CD14-positive monocyte (primary cell): Measurements from ENCODE around the gene TCF25. TPM values are rescaled to one million over a fixed set of nuclear protein-coding genes. Genes with fewer than 3 reads are reported as not detected.
A peak's percentile ranks its signal among the peaks of the same experiment; 100 is the strongest.

ENCODE experiments used
- DNase-seq, 3 donors: peaks; one replicate each; pipeline ENCODE4 v3.0.0-alpha.2; 2011 to 2022
- H2AFZ ChIP-seq: 2 replicates; pipeline ENCODE4 v1.6.0; 2012; ENCODE audit warnings: mild to moderate bottlenecking, low read depth, low read length, inconsistent platforms; ENCODE audit not compliant: insufficient read depth, poor library complexity, severe bottlenecking
- H3K27ac ChIP-seq, 2 donors: 1 replicate in 1 of 2; 2 replicates in 1 of 2; pipeline ENCODE4 v1.5.1; 2012 to 2013; ENCODE audit warnings: low read length in 2 of 2, control low read depth in 1 of 2, inconsistent platforms in 1 of 2, low read depth in 1 of 2, mild to moderate bottlenecking in 1 of 2
- H3K27me3 ChIP-seq, 2 donors: one replicate each; pipeline versions ENCODE4 v1.6.0 to v1.6.1; 2011 to 2013; ENCODE audit warnings: low read length in 2 of 2; ENCODE audit not compliant: control insufficient read depth in 2 of 2, insufficient read depth in 2 of 2
- H3K36me3 ChIP-seq, 2 donors: replicated peaks in 1 of 2; 1 replicate in 1 of 2; 2 replicates in 1 of 2; pipeline versions ENCODE4 v1.5.1 to v1.6.1; 2012 to 2013; ENCODE audit warnings: low read length in 2 of 2, control low read depth in 1 of 2, inconsistent platforms in 1 of 2, mild to moderate bottlenecking in 1 of 2; ENCODE audit not compliant: insufficient read depth in 2 of 2, control insufficient read depth in 1 of 2
- H3K4me1 ChIP-seq, 2 donors: 1 replicate in 1 of 2; 2 replicates in 1 of 2; pipeline versions ENCODE4 v1.5.1 to v1.6.1; 2012 to 2013; ENCODE audit warnings: low read length in 2 of 2, control low read depth in 1 of 2, inconsistent platforms in 1 of 2, mild to moderate bottlenecking in 1 of 2, moderate library complexity in 1 of 2; ENCODE audit not compliant: insufficient read depth in 2 of 2, control insufficient read depth in 1 of 2
- H3K4me2 ChIP-seq: replicated peaks from 2 replicates; pipeline ENCODE3; 2012; ENCODE audit warnings: low read length, moderate library complexity, mild to moderate bottlenecking; ENCODE audit not compliant: poor library complexity, severe bottlenecking; ENCODE audit errors: extremely low read depth
- H3K4me3 ChIP-seq, 3 experiments: fragments of 200-600 bp in 1 of 3; sonication (generic) in 1 of 3; replicated peaks in 1 of 3; 1 replicate in 2 of 3; 2 replicates in 1 of 3; pipeline ENCODE4 v1.5.1; 2011 to 2013; ENCODE audit warnings: low read length in 3 of 3, mild to moderate bottlenecking in 3 of 3, control low read depth in 2 of 3, low read depth in 2 of 3, inconsistent platforms in 1 of 3, moderate library complexity in 1 of 3
- H3K79me2 ChIP-seq: 2 replicates; pipeline ENCODE4 v1.6.0; 2012; ENCODE audit warnings: mild to moderate bottlenecking, control low read depth, inconsistent platforms, low read length, moderate library complexity; ENCODE audit not compliant: insufficient read depth
- H3K9ac ChIP-seq: 2 replicates; pipeline ENCODE4 v1.6.0; 2017; ENCODE audit warnings: low read length, mild to moderate bottlenecking; ENCODE audit not compliant: insufficient read depth, poor library complexity, severe bottlenecking
- H3K9me3 ChIP-seq, 2 donors: replicated peaks in 1 of 2; 1 replicate in 1 of 2; 2 replicates in 1 of 2; pipeline versions ENCODE4 v1.5.1 to v1.6.1; 2012 to 2013; ENCODE audit warnings: low read length in 2 of 2, control low read depth in 1 of 2; ENCODE audit not compliant: control insufficient read depth in 1 of 2, insufficient read depth in 1 of 2
- H4K20me1 ChIP-seq: 2 replicates; pipeline ENCODE4 v1.6.0; 2012; ENCODE audit warnings: mild to moderate bottlenecking, low read length, control low read depth, moderate library complexity; ENCODE audit not compliant: insufficient read depth
- H3K27ac Mint-ChIP-seq, 7 donors: one replicate each; pipeline ENCODE4 v1.8.0; 2020; ENCODE audit warnings: mild to moderate bottlenecking in 7 of 7, mixed read lengths in 7 of 7, moderate library complexity in 6 of 7, inconsistent platforms in 2 of 7
- H3K27me3 Mint-ChIP-seq, 3 donors: one replicate each; pipeline ENCODE4 v1.8.0; 2021 to 2022; ENCODE audit warnings: low read depth in 3 of 3, mild to moderate bottlenecking in 3 of 3, mixed read lengths in 3 of 3, moderate library complexity in 3 of 3, inconsistent platforms in 1 of 3
- H3K36me3 Mint-ChIP-seq, 2 donors: one replicate each; pipeline ENCODE4 v1.8.0; 2020; ENCODE audit warnings: mixed read lengths in 2 of 2, inconsistent platforms in 1 of 2, mild to moderate bottlenecking in 1 of 2
- H3K4me1 Mint-ChIP-seq: one replicate; pipeline ENCODE4 v1.8.0; 2020; ENCODE audit warnings: mild to moderate bottlenecking, mixed read lengths
- H3K4me3 Mint-ChIP-seq, 2 donors: one replicate each; pipeline ENCODE4 v1.8.0; 2020; ENCODE audit warnings: mild to moderate bottlenecking in 2 of 2, mixed read lengths in 2 of 2, moderate library complexity in 1 of 2
- H3K9me3 Mint-ChIP-seq, 7 donors: one replicate each; pipeline ENCODE4 v1.8.0; 2020 to 2022; ENCODE audit warnings: mixed read lengths in 7 of 7, mild to moderate bottlenecking in 6 of 7, moderate library complexity in 6 of 7, inconsistent platforms in 2 of 7
- WGBS: methylation state at CpG from one replicate; pipeline ENCODE4 v1.1.5; 2013; ENCODE audit warnings: missing lambda C conversion rate; ENCODE audit not compliant: insufficient coverage; 5-methylcytosine and 5-hydroxymethylcytosine counted together
- intact Hi-C, 2 donors: fragments of 100-400 bp; cut with micrococcal nuclease; formaldehyde crosslinking; loops; one replicate each; pipeline versions ENCODE4 v1.15.0 to v1.15.1; 2023
- polyA plus RNA-seq, 3 donors: library from polyadenylated mRNA; depleted of rRNA in 1 of 3; unstranded in 2 of 3; stranded (reverse) in 1 of 3; fragments of 300-500 nt in 2 of 3; fragments of >200 nt in 1 of 3; fragmentation: Illumina TruSeq in 2 of 3; gene quantifications; 1 replicate in 2 of 3; 2 replicates in 1 of 3; pipeline ENCODE4 v1.2.3, GENCODE V29; 2012 to 2021
- TF ChIP-seq, protein P1 (sequence below): fragments of 200-600 bp; IDR thresholded peaks from one replicate; pipeline ENCODE4 v1.8.0; 2022; ENCODE audit warnings: antibody characterized with exemption, mild to moderate bottlenecking

TCF25 gene
- polyA plus RNA-seq, 3 donors, result 98.0 to 231 (median 114) TPM

DNA sequence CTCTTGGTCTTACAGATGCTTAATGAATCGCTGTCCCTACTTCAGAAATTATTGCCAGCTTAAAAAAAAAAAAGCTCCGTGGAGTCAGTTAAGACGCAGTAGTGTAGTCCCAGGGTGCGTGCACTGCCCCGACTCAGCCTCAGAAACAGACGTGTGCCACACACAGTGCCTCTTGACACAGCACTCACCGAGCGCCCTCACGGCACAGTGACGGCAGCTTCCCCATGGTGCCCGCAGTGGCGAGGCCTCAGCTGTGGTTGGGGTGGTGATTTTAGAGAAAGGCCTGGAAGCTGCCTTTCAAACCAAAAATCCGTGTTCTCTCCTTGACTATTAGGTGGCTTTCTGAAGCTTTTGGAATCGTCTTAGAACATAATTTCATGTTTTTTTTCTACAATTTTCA, 13.9 kb downstream of the TCF25 start:
- TF ChIP-seq, protein P1, sequence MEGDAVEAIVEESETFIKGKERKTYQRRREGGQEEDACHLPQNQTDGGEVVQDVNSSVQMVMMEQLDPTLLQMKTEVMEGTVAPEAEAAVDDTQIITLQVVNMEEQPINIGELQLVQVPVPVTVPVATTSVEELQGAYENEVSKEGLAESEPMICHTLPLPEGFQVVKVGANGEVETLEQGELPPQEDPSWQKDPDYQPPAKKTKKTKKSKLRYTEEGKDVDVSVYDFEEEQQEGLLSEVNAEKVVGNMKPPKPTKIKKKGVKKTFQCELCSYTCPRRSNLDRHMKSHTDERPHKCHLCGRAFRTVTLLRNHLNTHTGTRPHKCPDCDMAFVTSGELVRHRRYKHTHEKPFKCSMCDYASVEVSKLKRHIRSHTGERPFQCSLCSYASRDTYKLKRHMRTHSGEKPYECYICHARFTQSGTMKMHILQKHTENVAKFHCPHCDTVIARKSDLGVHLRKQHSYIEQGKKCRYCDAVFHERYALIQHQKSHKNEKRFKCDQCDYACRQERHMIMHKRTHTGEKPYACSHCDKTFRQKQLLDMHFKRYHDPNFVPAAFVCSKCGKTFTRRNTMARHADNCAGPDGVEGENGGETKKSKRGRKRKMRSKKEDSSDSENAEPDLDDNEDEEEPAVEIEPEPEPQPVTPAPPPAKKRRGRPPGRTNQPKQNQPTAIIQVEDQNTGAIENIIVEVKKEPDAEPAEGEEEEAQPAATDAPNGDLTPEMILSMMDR, result no peak
- Mint-ChIP-seq H3K4me3 (no peak overlapping the region), H3K27ac (peak overlapping the region in 2 of 7 donors; percentile 25 to 50), H3K36me3 (peaks cover 68 to 94% of the 10 kb centered on the region in 2 donors), H3K4me1 (no peaks in the 10 kb centered on the region), H3K9me3 (no peaks in the 10 kb centered on the region), H3K27me3 (peaks cover 0 to 1% (median 0%) of the 10 kb centered on the region in 3 donors)
- no peak for DNase-seq
- 96% methylated on average over 11 of the region's 14 CpGs for WGBS
- no peaks in the 10 kb centered on the region for H3K27me3 ChIP-seq
- no peak overlapping the region for H2AFZ ChIP-seq
- intact Hi-C loops, result no loop called here
- no peak overlapping the region for H3K4me3 ChIP-seq
- no peaks in the 10 kb centered on the region for H3K4me1 ChIP-seq
- peaks cover 24% of the 10 kb centered on the region for H3K79me2 ChIP-seq
- no peak overlapping the region for H3K9ac ChIP-seq
- no peaks in the 10 kb centered on the region for H3K9me3 ChIP-seq
- peaks cover 83 to 98% of the 10 kb centered on the region in 2 donors for H3K36me3 ChIP-seq
- H4K20me1 ChIP-seq, result peaks cover 70% of the 10 kb centered on the region
- H3K27ac ChIP-seq, result no peak overlapping the region
- no peak overlapping the region for H3K4me2 ChIP-seq

DNA sequence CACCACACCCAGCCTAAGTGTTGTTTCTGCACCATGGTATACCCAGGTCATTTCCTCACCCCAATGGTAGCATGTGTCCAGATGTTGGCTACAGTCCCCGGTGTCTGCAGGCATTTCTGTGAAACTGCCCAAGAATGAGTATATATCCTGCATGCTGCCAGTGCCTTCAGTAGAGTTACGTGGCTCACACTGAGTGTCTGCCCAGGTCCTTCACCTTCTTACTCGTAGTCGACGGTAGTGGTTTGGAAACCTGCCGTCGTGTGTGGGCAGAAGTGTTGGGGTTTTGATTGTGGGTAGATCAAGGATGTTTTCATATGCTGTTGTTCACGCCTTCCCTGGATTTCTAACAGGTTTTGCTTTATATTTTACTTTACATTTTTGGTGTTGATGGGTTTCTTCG, 16.8 kb downstream of the TCF25 start:
- no peak overlapping the region for H3K9ac ChIP-seq
- peaks cover 69% of the 10 kb centered on the region for H4K20me1 ChIP-seq
- TF ChIP-seq, protein P1, result no peak
- Mint-ChIP-seq H3K4me1 (no peaks in the 10 kb centered on the region), H3K27ac (peak overlapping the region in 2 of 7 donors; percentile 35 to 57), H3K4me3 (no peak overlapping the region), H3K27me3 (no peaks in the 10 kb centered on the region), H3K9me3 (no peaks in the 10 kb centered on the region), H3K36me3 (peaks cover 69 to 93% of the 10 kb centered on the region in 2 donors)
- H3K4me1 ChIP-seq, result no peaks in the 10 kb centered on the region
- DNase-seq, result no peak
- H3K4me3 ChIP-seq, result no peak overlapping the region
- WGBS, result 100% methylated on average over 2 of the region's 9 CpGs
- H2AFZ ChIP-seq, result no peak overlapping the region
- H3K27ac ChIP-seq, result no peak overlapping the region
- peaks cover 2% of the 10 kb centered on the region for H3K79me2 ChIP-seq
- H3K27me3 ChIP-seq, result no peaks in the 10 kb centered on the region
- intact Hi-C loops, result no loop called here
- H3K9me3 ChIP-seq, result no peaks in the 10 kb centered on the region
- peaks cover 85 to 98% of the 10 kb centered on the region in 2 donors for H3K36me3 ChIP-seq
- H3K4me2 ChIP-seq, result no peak overlapping the region
